Measurements from ENCODE around the gene MMP7.

DNA sequence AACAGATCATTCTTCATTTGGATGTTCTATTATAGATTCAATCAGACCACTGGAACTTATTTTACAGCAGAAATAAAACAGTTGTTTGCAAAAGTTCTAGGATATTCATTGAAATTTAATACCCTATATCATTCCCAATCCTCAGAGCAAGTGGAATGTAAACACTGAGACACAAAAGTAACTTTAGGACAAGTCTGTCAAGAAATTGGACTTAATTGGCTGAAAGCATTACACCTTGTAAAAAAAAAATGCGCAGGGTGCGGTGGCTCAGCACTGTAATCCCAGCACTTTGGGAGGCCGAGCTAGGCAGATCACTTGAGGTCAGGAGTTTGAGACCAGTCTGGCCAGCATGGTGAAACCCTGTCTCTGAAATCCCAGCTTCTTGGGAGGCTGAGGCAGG is 48.1 kb downstream of the MMP7 start:
- TF ChIP-seq EZH2 (IDR thresholded peaks at IDR 0.05; ENCODE audit: low read length) = no peak
- TF ChIP-seq, protein P1, sequence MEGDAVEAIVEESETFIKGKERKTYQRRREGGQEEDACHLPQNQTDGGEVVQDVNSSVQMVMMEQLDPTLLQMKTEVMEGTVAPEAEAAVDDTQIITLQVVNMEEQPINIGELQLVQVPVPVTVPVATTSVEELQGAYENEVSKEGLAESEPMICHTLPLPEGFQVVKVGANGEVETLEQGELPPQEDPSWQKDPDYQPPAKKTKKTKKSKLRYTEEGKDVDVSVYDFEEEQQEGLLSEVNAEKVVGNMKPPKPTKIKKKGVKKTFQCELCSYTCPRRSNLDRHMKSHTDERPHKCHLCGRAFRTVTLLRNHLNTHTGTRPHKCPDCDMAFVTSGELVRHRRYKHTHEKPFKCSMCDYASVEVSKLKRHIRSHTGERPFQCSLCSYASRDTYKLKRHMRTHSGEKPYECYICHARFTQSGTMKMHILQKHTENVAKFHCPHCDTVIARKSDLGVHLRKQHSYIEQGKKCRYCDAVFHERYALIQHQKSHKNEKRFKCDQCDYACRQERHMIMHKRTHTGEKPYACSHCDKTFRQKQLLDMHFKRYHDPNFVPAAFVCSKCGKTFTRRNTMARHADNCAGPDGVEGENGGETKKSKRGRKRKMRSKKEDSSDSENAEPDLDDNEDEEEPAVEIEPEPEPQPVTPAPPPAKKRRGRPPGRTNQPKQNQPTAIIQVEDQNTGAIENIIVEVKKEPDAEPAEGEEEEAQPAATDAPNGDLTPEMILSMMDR (optimal IDR thresholded peaks at IDR 0.05 in 1 of 3, IDR thresholded peaks at IDR 0.05 in 1 of 3, conservative IDR thresholded peaks at IDR 0.05 in 1 of 3; ENCODE audit: extremely low read depth in 1 of 3, insufficient read depth in 2 of 3, low read length in 3 of 3) = no peak

All from keratinocyte (primary cell).